H1 (cell line): ENCODE data around the gene C5AR1. TPM values are rescaled to one million over a fixed set of nuclear protein-coding genes. Genes with fewer than 3 reads are reported as not detected.

ENCODE experiments used
- JUN ChIP-seq: IDR thresholded peaks from 2 replicates; pipeline ENCODE4 v1.6.1; 2011; ENCODE audit warnings: low read depth, mild to moderate bottlenecking, improper control_type of control experiment, low read length
- KDM5A ChIP-seq: fragments of 200-600 bp; IDR thresholded peaks from 2 replicates; pipeline ENCODE4 v1.7.1; 2012; ENCODE audit warnings: mild to moderate bottlenecking, low read length, inconsistent platforms, mixed read lengths
- POLR2A ChIP-seq, 2 experiments: IDR thresholded peaks; 1 replicate in 1 of 2; 2 replicates in 1 of 2; pipeline ENCODE4 v1.6.1; 2011; ENCODE audit warnings: low read depth in 2 of 2, low read length in 2 of 2, mild to moderate bottlenecking in 2 of 2; ENCODE audit errors: control extremely low read depth in 1 of 2
- SIRT6 ChIP-seq: IDR thresholded peaks from one replicate; pipeline ENCODE4 v1.7.1; 2012; ENCODE audit warnings: low read length, inconsistent platforms
- polyA plus RNA-seq, 7 experiments: library from polyadenylated mRNA; depleted of rRNA in 3 of 7; stranded (reverse) in 5 of 7; unstranded in 2 of 7; fragments of >200 nt in 5 of 7; fragments of 200-250 nt in 2 of 7; gene quantifications; 1 replicate in 5 of 7; 2 replicates in 1 of 7; 4 replicates in 1 of 7; pipeline versions ENCODE4 v1.2.1 to v1.2.3, GENCODE V29; 2011 to 2013; ENCODE audit warnings: missing spikeins in 2 of 7, mixed read lengths in 2 of 7
- total RNA-seq: library from RNA; stranded (reverse); fragmentation: NEBNext Ultra II Directional; extraction: Animal tissue kit (Norgen Biotek cat#: 25700); gene quantifications from 2 replicates; pipeline ENCODE4 v1.2.1, GENCODE V29; 2021
- TF ChIP-seq, protein P1 (sequence below): IDR thresholded peaks from 2 replicates; pipeline ENCODE4 v1.6.1; 2012; ENCODE audit warnings: low read length, inconsistent platforms

Gene C5AR1
- total and polyA plus RNA-seq, 2 of the 8 experiments (the other 6 are each of a cell fraction or from before 2014, with no cell fraction given), result 0.20 TPM; not detected in 1

DNA sequence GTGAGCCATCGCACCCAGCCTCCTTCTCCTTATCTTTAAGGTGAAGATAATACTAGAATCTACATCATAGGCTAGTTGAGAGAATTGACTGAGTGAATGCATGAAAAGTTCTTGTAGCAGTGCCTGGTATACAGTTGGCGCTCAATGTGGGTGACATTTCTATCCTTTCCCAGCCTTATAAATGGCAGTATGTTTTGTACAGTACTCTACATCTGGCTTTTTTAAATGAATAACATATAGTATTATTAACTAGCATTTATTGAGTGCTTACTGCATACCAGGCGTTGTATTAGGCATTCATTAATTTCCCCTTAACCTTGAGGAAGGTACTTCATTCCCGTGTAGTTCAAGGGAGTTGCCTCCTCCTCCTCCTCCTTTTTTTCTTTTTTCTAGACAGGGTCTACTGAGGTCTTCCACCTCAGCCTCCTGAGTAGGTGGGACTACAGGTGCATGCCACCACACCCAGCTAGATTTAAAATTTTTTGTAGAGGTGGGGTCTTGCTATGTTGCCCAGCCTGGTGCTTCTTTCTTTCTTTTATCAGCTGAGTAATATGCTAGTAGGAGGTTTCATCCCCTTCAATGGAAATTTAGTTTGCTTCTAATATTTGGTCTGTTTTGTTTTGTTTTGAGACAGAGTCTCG is 2.8 kb downstream of the C5AR1 start (continued):
- TF ChIP-seq, protein P1, sequence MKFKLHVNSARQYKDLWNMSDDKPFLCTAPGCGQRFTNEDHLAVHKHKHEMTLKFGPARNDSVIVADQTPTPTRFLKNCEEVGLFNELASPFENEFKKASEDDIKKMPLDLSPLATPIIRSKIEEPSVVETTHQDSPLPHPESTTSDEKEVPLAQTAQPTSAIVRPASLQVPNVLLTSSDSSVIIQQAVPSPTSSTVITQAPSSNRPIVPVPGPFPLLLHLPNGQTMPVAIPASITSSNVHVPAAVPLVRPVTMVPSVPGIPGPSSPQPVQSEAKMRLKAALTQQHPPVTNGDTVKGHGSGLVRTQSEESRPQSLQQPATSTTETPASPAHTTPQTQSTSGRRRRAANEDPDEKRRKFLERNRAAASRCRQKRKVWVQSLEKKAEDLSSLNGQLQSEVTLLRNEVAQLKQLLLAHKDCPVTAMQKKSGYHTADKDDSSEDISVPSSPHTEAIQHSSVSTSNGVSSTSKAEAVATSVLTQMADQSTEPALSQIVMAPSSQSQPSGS, result no peak
- no peak for TF ChIP-seq SIRT6
- TF ChIP-seq POLR2A (IDR thresholded peaks at IDR 0.05; ENCODE audit: control extremely low read depth in 1 of 2, low read depth in 2 of 2, low read length in 2 of 2), result no peak
- TF ChIP-seq JUN, result no peak
- TF ChIP-seq KDM5A, result no peak
